Epidermal melanocyte (primary cell): Measurements from ENCODE around the gene SRP9.
"Not testable (repeated sequence)": the region's sequence is repeated elsewhere in the genome, so short reads cannot be mapped to it uniquely, and the experiment has no call there.

Experiments used
- DNase-seq: peaks from one replicate; pipeline ENCODE4 v3.0.0; 2011; ENCODE audit warnings: low spot score; ENCODE audit not compliant: insufficient read length

SRP9 gene

GRCh38 chr1:225814381-225814780, 36.8 kb downstream of the SRP9 start:
- DNase-seq = no peak

GRCh38 chr1:225815090-225815489, 37.5 kb downstream of the SRP9 start:
- not testable (repeated sequence) for DNase-seq

DNA sequence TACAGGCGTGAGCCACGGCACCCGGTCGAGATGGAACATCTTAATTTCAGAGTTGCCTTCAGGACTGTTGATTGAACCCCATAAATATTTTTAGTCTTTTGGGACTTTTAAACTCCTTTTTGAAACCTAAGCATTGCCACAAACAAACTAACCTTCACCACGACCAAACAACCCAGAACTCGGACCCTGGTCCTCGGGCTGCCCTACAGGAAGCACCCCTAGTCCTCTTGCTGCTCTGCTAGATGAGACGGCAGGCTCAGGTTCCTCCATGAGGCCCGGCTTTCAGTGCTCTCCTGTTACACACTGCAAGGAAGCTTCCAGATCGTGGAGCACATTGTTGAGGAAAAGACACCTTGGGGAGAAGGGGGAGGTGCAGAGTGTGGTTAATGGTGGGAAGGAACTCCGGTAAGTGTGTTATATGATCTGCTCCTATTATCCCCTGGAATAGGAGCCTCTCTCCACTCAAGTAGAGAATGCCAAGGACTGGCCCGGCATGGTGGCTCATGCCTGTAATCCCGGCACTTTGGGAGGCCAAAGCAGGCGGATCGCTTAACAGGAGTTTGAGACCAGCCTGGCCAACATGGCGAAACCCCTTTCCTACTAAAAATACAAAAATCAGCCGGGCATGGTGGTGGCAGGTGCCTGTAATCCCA, 38.0 kb downstream of the SRP9 start:
- DNase-seq = no peak

- no peak for DNase-seq
Measured at GRCh38 chr1:225816643-225817538, 39.3 kb downstream of the SRP9 start.

GRCh38 chr1:225817611-225818061, 40.0 kb downstream of the SRP9 start:
- peak; percentile 75 for DNase-seq

GRCh38 chr1:225818229-225818628, 40.6 kb downstream of the SRP9 start:
- no peak for DNase-seq

- DNase-seq = no peak
Measured at GRCh38 chr1:225819346-225820192, 41.9 kb downstream of the SRP9 start.

DNA sequence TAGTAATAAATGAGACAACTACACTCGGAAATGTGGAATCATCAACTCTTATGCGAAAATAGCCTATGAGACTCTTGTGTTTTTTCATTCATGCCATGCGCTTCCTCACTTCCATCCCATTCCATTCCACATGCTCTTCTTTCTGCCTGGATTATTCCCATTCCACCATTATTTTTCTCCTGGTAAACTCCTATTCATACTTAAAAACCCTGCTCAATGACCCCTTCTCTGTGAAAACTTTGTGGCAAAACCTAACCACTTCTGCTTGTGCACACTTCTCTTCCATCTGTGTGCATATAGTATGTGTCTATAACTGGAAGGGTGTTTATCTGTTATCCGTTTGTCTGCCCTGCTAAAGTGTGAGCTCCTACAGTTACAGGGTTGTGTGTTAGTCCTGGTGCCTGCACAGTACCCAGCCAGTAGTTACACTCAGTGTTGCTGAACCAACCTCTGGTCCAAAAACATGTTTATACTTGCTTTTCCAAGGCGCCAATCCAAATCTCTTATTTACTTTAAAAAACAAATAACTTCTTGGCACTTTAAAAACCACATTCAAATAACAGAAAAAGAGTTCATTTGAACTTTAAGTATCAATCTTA, 43.0 kb downstream of the SRP9 start:
- no peak for DNase-seq

GRCh38 chr1:225822655-225823403, 45.2 kb downstream of the SRP9 start:
- no peak for DNase-seq

GRCh38 chr1:225823811-225824261, 46.2 kb downstream of the SRP9 start:
- DNase-seq = no peak

GRCh38 chr1:225824533-225824941, 46.9 kb downstream of the SRP9 start:
- DNase-seq = no peak

DNA sequence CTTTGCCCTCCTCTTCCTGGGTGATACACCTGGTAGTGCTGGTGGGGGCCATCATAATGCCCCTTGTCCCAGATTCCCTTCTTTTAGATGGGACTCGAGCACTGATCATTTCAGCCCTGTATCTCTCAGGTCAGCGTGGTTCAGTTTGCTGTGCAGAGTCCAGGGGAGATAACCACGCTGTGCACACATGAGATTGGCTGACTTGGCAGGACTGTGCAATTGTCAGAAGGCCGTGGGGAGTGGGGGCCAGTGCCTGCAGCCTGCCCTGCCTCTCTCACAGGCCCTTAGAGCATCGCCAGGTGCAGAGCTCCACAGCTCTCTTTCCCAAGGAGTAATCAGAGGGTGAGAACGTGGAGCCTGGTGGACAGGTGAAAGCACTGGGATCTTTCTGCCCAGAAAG, 47.5 kb downstream of the SRP9 start:
- no peak for DNase-seq

DNA sequence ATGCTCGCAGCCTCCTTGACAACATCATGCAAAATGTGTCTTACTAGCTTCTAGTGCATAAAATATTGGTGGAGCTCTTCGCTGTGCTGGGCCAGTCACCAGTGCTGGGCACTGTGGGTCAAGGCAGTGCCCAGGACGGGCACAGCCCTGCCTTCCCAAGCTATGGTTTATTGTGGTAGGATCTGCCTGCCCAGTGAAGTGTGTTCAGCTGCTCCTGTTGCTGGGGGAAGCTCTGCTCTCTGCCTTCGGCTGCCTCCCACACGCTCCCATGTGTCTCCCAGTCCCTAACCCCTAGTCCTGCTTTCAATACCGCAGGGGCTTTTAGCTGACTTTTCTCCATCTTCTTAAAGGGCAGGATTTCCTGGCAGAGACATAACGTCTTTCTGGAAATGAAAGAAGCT, 48.0 kb downstream of the SRP9 start:
- no peak for DNase-seq

- DNase-seq = no peak
Measured at GRCh38 chr1:225827076-225827475, 49.5 kb downstream of the SRP9 start.

DNA sequence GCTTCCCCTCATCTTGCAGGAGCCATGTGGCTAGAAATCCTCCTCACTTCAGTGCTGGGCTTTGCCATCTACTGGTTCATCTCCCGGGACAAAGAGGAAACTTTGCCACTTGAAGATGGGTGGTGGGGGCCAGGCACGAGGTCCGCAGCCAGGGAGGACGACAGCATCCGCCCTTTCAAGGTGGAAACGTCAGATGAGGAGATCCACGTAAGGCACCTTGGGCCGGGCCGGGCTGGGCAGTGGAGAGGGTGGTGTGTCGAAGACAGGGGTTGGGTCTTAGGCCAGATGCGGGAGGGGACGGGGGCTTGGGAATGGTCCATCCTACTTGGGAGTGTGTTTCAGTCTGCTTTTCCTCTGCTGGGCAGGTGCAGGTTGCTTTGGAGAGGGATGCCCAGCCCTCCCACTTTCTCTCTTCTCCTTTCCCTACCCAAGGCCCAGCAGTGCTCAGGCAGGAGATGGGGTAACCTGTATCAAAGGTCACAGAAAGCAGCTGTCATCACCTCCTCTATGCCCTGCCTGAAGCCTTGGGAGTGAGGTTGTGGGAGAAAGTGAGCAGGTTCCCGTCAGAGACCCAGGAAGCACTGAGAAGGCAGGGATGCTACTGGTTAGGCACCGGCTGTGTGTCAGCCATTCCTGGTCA, 51.2 kb downstream of the SRP9 start:
- no peak for DNase-seq

DNA sequence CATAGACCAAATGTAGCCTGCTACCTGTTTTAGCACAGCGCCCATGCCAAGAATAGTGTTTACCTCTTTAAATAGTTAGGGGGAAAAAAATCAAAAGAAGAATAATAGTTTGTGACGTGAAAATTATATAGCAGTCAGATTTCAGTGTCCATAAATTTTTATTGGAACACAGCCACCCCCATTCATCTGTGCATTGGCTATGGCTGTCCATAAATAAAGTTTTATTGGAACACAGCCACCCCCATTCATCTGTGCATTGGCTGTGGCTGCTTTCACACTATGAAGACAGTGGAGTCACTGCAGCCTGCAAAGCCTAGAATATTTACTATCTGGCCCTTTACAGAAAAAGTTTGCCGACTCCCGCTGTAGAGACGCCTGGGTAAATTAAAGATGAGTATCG, 53.2 kb downstream of the SRP9 start:
- no peak for DNase-seq

DNA sequence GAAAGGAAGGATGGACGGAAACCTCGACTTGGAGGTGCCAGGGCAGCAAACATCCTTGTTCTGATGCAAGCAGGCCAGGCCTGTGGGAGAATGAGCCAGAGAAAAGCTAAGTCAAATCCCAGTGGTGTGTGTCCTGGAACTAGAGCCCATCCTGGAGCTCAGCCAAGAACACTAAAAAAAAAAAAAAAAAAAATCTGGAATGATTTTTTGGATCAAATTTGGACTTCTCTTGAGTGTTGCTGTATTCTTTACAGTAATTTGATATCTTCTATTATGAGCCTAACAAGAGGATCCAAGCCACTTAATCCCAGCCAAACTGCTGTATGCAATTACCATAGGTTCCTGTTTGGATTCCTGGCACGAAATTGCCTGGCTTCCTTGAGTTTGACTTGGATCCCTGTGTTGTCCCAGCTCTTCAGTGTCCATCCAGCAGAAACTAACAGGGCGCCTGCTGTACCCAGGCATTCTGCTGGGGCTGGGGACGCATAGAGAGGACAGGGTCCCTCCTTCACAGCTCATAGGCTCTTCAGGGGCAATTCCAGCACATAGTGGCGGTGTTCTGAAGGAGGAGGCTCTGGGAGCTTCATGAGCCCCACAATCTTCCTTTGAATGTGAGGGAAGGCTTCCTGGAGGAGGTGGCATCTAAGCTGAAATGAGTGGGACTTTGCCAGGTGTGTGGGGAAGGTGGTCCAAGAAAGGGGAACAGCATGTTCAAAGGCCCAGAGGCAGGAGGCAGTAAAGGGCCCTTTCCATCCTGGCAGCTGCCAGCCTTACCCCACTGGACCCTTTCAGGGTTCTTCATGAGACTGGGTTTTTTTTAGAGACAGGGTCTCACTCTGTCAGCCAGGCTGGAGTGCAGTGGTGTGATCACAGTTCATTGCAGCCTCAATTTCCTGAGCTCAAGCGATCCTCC, 57.0 kb downstream of the SRP9 start:
- peak; percentile 48 for DNase-seq

DNA sequence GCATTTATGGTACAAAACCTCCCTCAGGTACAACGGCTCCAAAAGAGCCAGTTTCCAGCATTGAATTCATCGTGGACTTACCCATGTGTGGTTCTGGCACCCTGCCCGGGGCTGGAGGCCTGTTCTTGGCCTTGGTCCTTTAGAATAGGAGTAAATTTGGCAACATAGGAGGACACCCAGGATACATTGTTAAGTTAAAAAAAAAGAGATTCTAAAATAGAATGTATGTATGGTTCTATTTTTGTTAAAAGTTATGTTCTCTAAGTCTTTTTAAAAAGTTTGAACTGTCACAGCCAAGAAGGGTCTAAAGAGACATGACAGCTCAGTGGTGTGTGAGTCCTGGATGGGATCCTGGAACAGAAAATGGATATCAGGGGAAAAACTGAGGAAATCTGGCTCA, 58.2 kb downstream of the SRP9 start:
- DNase-seq = no peak

GRCh38 chr1:225836296-225836695, 58.7 kb downstream of the SRP9 start:
- not testable (repeated sequence) for DNase-seq
